SU-DHL-6 (cell line): ENCODE measurements around the gene PPFIA2.

Experiments
- CTCF ChIP-seq: fragments of 200-600 bp; sonication (generic); IDR thresholded peaks from one replicate; pipeline ENCODE4 v1.5.1; 2017; ENCODE audit warnings: antibody characterized with exemption, mild to moderate bottlenecking, low read length, moderate library complexity; ENCODE audit not compliant: insufficient read depth, poor library complexity, severe bottlenecking
- EZH2phosphoT487 ChIP-seq: fragments of 200-600 bp; sonication (generic), shearing (Covaris generic); conservative IDR thresholded peaks from 2 replicates; pipeline ENCODE4 v1.6.1; 2018; ENCODE audit warnings: mild to moderate bottlenecking, antibody characterized with exemption, low read length, moderate library complexity, mixed read lengths

- no peak for TF ChIP-seq CTCF
- no peak for TF ChIP-seq EZH2phosphoT487
Measured at GRCh38 chr12:81615026-81615588, 144.0 kb downstream of the PPFIA2 start.
